Small intestine (tissue), 7 donors: ENCODE data around the gene POU2F2. TPM values are rescaled to one million over a fixed set of nuclear protein-coding genes. Genes with fewer than 3 reads are reported as not detected.
A peak's percentile ranks its signal among the peaks of the same experiment; 100 is the strongest.

Experiments
- DNase-seq, 2 donors: peaks; one replicate each; pipeline versions ENCODE4 v3.0.0 to v3.0.0-alpha.2; 2013
- FAIRE-seq: peaks from 2 replicates; lab custom pipeline; 2012; peaks lifted over from hg19 to GRCh38; lab: Jason Lieb, UNC
- H3K27ac ChIP-seq, 3 donors: one replicate each; pipeline ENCODE4 v1.5.1; 2013; ENCODE audit warnings: low read length in 2 of 3, mild to moderate bottlenecking in 2 of 3, control low read depth in 1 of 3, inconsistent platforms in 1 of 3, low read depth in 1 of 3, moderate library complexity in 1 of 3
- H3K27me3 ChIP-seq, 3 donors: one replicate each; pipeline ENCODE4 v1.6.1; 2013; ENCODE audit warnings: low read length in 3 of 3, inconsistent platforms in 1 of 3; ENCODE audit not compliant: control insufficient read depth in 3 of 3, insufficient read depth in 3 of 3
- H3K36me3 ChIP-seq, 3 donors: one replicate each; pipeline ENCODE4 v1.6.1; 2013; ENCODE audit warnings: low read length in 3 of 3, inconsistent platforms in 1 of 3, low read depth in 1 of 3, mild to moderate bottlenecking in 1 of 3, moderate library complexity in 1 of 3; ENCODE audit not compliant: control insufficient read depth in 3 of 3, insufficient read depth in 2 of 3
- H3K4me1 ChIP-seq, 3 donors: one replicate each; pipeline ENCODE4 v1.6.1; 2013; ENCODE audit warnings: low read length in 2 of 3, inconsistent platforms in 1 of 3, low read depth in 1 of 3, mild to moderate bottlenecking in 1 of 3, moderate library complexity in 1 of 3; ENCODE audit not compliant: control insufficient read depth in 3 of 3, insufficient read depth in 2 of 3
- H3K4me3 ChIP-seq, 3 donors: one replicate each; pipeline ENCODE4 v1.5.1; 2013; ENCODE audit warnings: low read length in 3 of 3, control low read depth in 1 of 3, inconsistent platforms in 1 of 3, low read depth in 1 of 3, mild to moderate bottlenecking in 1 of 3, moderate library complexity in 1 of 3
- H3K9me3 ChIP-seq, 2 donors: one replicate each; pipeline ENCODE4 v1.6.1; 2013; ENCODE audit warnings: low read depth in 1 of 2, low read length in 1 of 2; ENCODE audit not compliant: control insufficient read depth in 2 of 2, insufficient read depth in 1 of 2
- WGBS, 3 donors: extraction: QIAGEN DNeasy Blood & Tissue Kit; methylation state at CpG; one replicate each; pipeline ENCODE4 v1.1.7; 2013; 5-methylcytosine and 5-hydroxymethylcytosine counted together
- polyA plus RNA-seq, 4 donors: library from polyadenylated mRNA; stranded (reverse) in 3 of 4; unstranded in 1 of 4; fragments of 200-250 nt in 3 of 4; fragments of 120-200 nt in 1 of 4; gene quantifications; one replicate each; pipeline versions ENCODE4 v1.2.1 to v1.2.3, GENCODE V29; 2013
- donor health status: healthy with polysubstance abuse.
- donor health status: control.
- donor health status: control.
- donor health status: Bipolar disorder and iron deficiency.
- donor health status: healthy.

POU2F2 gene
- polyA plus RNA-seq, 4 donors: 0.45 to 2.7 (median 1.9) TPM

DNA sequence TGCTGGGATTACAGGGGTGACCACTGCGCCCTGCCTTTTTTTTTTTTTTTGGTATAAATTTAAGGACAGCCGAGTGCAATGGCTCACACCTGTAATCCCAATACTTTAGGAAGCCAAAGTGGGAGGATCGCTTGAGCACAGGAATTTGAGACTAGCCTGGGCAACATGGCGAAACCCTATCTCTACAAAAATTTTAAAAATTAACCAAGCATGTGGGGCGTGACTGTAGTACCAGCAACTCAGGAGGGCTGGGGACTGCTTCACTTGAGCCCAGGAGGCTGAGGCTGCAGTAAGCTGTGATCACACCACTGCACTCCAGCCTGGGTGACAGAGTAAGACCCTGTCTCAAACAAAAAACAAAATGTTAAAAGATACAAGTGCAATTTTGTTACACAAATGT, 34.8 kb downstream of the POU2F2 start:
- H3K27me3 ChIP-seq: peaks cover 0 to 26% (median 0%) of the 10 kb centered on the region in 3 donors
- H3K36me3 ChIP-seq: no peaks in the 10 kb centered on the region
- DNase-seq: no peak
- 65 to 80% (median 71%) methylated on average over 5 of the region's 5 CpGs for whole genome bisulfite sequencing, 3 donors
- H3K9me3 ChIP-seq: no peaks in the 10 kb centered on the region
- H3K27ac ChIP-seq: no peak overlapping the region
- no peaks in the 10 kb centered on the region for H3K4me1 ChIP-seq
- FAIRE-seq: no peak
- H3K4me3 ChIP-seq: no peak overlapping the region

GRCh38 chr19:42096255-42096837, 35.9 kb downstream of the POU2F2 start:
- no peak for DNase-seq
- Histone ChIP-seq H3K36me3 (no peaks in the 10 kb centered on the region), H3K4me3 (no peak overlapping the region), H3K9me3 (no peaks in the 10 kb centered on the region), H3K27ac (no peak overlapping the region), H3K4me1 (peaks cover 0 to 3% (median 0%) of the 10 kb centered on the region in 3 donors), H3K27me3 (peaks cover 0 to 26% (median 0%) of the 10 kb centered on the region in 3 donors)
- 47 to 68% (median 47%) methylated on average over 6 to 15 of the region's 15 CpGs for WGBS, 3 donors
- no peak for FAIRE-seq

DNA sequence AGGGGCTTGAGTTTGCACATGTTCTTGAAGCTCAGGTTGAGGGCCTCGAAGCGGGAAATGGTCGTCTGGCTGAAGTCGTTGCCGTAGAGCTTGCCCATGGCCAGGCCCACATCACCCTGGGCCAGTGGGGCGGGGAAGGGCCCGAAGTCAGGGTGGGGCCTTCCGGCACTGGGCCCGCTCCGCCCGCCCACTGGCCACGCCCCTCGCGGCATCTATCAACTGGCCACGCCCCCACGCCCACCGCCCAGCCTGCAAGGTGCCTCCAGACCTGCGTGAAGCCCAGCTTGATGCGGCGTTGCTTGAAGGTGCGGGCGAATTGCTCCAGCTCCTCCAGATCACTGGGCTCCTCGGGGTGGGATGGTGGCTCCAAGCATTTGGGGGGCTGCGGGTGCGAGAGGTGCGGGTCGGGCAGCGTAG, 36.4 kb downstream of the POU2F2 start:
- WGBS, 3 donors: 23 to 38% (median 38%) methylated on average over 20 to 28 of the region's 28 CpGs
- no peak overlapping the region for H3K4me3 ChIP-seq
- no peak for FAIRE-seq

DNA sequence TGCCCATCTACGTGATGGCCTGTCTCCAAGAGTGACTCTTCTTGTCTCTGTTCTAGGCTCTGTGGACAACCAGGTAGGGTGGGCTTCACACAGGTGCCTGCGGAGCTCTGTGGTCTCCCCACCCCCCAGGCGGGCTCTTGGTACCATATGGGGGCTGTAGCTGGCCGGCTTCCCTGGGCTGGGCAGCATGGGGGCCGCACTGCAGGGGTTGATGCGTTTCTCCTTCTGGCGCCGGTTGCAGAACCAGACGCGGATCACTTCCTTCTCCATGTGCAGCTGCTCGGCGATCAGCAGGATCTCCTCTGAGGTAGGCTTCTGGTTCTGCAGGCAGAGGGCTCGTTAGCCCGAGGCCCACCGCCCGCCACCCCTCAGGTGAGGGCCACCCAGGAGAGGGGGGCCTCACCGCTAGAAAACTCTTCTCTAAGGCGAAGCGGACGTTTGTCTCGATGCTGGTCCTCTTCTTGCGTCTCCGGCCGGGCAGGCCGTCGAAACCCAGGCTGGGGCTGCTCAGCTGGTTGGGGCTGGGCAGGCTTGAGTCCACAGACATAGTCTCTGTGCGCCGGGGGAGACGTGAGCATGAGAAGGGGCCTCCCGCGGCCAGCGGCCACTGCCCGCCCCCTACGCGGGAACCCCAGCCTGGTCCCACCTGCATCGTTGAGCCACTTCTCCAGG, 37.0 kb downstream of the POU2F2 start:
- H3K27ac ChIP-seq: no peak overlapping the region
- FAIRE-seq (no peak), DNase-seq (no peak)
- peaks cover 0 to 5% (median 0%) of the 10 kb centered on the region in 3 donors for H3K4me1 ChIP-seq
- peaks cover 0 to 26% (median 0%) of the 10 kb centered on the region in 3 donors for H3K27me3 ChIP-seq
- H3K36me3 ChIP-seq: no peaks in the 10 kb centered on the region
- WGBS, 3 donors: 85 to 92% (median 89%) methylated on average over 36 of the region's 36 CpGs
- H3K4me3 ChIP-seq: no peak overlapping the region
- H3K9me3 ChIP-seq: no peaks in the 10 kb centered on the region

More for the DNA sequence above, 36.4 kb downstream of the POU2F2 start:
- no peak for DNase-seq
- no peaks in the 10 kb centered on the region for H3K36me3 ChIP-seq
- H3K4me1 ChIP-seq: peaks cover 0 to 5% (median 0%) of the 10 kb centered on the region in 3 donors
- H3K27ac ChIP-seq: no peak overlapping the region
- no peaks in the 10 kb centered on the region for H3K9me3 ChIP-seq
- H3K27me3 ChIP-seq: peaks cover 0 to 26% (median 0%) of the 10 kb centered on the region in 3 donors

GRCh38 chr19:42093926-42094325, 38.3 kb downstream of the POU2F2 start:
- FAIRE-seq (no peak), DNase-seq (no peak)

GRCh38 chr19:42093505-42093904, 38.7 kb downstream of the POU2F2 start:
- H3K4me1 ChIP-seq: peaks cover 0 to 5% (median 0%) of the 10 kb centered on the region in 3 donors
- H3K27ac ChIP-seq: no peak overlapping the region
- H3K27me3 ChIP-seq: peaks cover 0 to 26% (median 0%) of the 10 kb centered on the region in 3 donors
- no peaks in the 10 kb centered on the region for H3K9me3 ChIP-seq
- no peak for DNase-seq
- 58 to 68% (median 59%) methylated on average over 4 of the region's 4 CpGs for WGBS, 3 donors
- no peak overlapping the region for H3K4me3 ChIP-seq
- no peak for FAIRE-seq
- no peaks in the 10 kb centered on the region for H3K36me3 ChIP-seq

More at GRCh38 chr19:42093926-42094325, 38.3 kb downstream of the POU2F2 start:
- no peaks in the 10 kb centered on the region for H3K36me3 ChIP-seq
- no peak overlapping the region for H3K4me3 ChIP-seq
- H3K9me3 ChIP-seq: no peaks in the 10 kb centered on the region
- 59 to 71% (median 61%) methylated on average over 4 of the region's 4 CpGs for WGBS, 3 donors
- H3K4me1 ChIP-seq: peaks cover 0 to 5% (median 0%) of the 10 kb centered on the region in 3 donors
- H3K27me3 ChIP-seq: peaks cover 0 to 26% (median 0%) of the 10 kb centered on the region in 3 donors
- no peak overlapping the region for H3K27ac ChIP-seq

- no peak overlapping the region for H3K27ac ChIP-seq
- no peak for FAIRE-seq
- peaks cover 0 to 5% (median 0%) of the 10 kb centered on the region in 3 donors for H3K4me1 ChIP-seq
- no peaks in the 10 kb centered on the region for H3K9me3 ChIP-seq
- 19 to 32% (median 25%) methylated on average over 5 of the region's 5 CpGs for WGBS, 3 donors
- no peaks in the 10 kb centered on the region for H3K36me3 ChIP-seq
- DNase-seq: peak; percentile 37 to 64
- H3K27me3 ChIP-seq: peaks cover 0 to 21% (median 0%) of the 10 kb centered on the region in 3 donors
- H3K4me3 ChIP-seq: no peak overlapping the region
Measured at GRCh38 chr19:42092350-42092749, 39.9 kb downstream of the POU2F2 start.

DNA sequence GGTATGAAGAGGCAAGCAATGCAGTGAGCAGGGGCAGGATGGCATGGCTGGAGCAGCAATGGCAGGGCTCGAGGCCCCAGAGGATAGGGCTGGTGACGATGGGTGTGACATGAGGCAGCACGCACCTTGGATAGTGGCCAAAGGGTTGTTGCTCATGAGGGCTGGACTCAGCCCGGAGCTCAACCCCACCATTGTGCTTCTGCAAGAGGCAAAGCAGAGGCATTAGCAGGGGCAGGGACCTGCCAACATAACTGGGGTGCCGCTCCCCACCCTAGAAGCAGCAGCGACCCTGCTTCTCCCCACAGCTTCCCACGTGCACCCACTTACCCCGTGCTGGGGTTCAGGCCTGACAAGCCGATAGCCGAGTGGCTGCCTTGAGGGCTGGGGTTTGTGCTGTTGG, 40.5 kb downstream of the POU2F2 start:
- peaks cover 0 to 21% (median 0%) of the 10 kb centered on the region in 3 donors for H3K27me3 ChIP-seq

More for the DNA sequence above, 40.5 kb downstream of the POU2F2 start:
- Histone ChIP-seq H3K36me3 (no peaks in the 10 kb centered on the region), H3K4me3 (no peak overlapping the region), H3K4me1 (peaks cover 0 to 5% (median 0%) of the 10 kb centered on the region in 3 donors), H3K27ac (no peak overlapping the region), H3K9me3 (no peaks in the 10 kb centered on the region)
- FAIRE-seq (no peak), DNase-seq (peak; percentile 29 to 63)
- WGBS, 3 donors: 21 to 51% (median 44%) methylated on average over 10 of the region's 10 CpGs
